Mammary epithelial cell (primary cell): ENCODE data around the gene COL4A2.

Experiments used
- EZH2 ChIP-seq: IDR thresholded peaks from 2 replicates; pipeline ENCODE4 v1.6.1; 2012; ENCODE audit warnings: low read length, inconsistent platforms, borderline replicate concordance
- TF ChIP-seq, protein P1 (sequence below), 2 donors: IDR thresholded peaks in 1 of 2; conservative IDR thresholded peaks in 1 of 2; 2 replicates each; pipeline ENCODE4 v1.5.1; 2011 to 2012; ENCODE audit warnings: inconsistent platforms in 2 of 2, low read length in 2 of 2, mild to moderate bottlenecking in 2 of 2, control low read depth in 1 of 2, low read depth in 1 of 2; ENCODE audit not compliant: insufficient read depth in 1 of 2; ENCODE audit errors: extremely low read depth in 1 of 2

DNA sequence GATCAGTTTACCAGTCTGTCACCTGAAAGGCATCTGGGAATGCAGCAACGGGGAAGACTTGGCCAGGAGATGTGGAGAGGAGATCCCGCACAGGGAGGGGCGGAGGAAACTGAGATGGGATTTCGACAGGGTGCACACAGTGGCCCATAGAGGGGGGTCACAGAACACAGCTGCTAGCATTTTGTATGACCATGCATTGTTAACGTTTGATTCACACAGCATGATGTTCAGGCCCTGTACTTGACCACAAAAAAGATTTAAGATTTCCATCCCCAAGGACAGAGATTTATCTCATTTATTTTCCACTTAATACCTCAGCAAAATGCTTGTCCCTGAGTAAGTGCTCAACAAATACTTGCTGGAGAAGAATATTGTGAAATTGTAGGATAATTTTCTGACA is 191.2 kb downstream of the COL4A2 start:
- TF ChIP-seq, protein P1, sequence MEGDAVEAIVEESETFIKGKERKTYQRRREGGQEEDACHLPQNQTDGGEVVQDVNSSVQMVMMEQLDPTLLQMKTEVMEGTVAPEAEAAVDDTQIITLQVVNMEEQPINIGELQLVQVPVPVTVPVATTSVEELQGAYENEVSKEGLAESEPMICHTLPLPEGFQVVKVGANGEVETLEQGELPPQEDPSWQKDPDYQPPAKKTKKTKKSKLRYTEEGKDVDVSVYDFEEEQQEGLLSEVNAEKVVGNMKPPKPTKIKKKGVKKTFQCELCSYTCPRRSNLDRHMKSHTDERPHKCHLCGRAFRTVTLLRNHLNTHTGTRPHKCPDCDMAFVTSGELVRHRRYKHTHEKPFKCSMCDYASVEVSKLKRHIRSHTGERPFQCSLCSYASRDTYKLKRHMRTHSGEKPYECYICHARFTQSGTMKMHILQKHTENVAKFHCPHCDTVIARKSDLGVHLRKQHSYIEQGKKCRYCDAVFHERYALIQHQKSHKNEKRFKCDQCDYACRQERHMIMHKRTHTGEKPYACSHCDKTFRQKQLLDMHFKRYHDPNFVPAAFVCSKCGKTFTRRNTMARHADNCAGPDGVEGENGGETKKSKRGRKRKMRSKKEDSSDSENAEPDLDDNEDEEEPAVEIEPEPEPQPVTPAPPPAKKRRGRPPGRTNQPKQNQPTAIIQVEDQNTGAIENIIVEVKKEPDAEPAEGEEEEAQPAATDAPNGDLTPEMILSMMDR (conservative IDR thresholded peaks at IDR 0.05 in 1 of 2, IDR thresholded peaks at IDR 0.05 in 1 of 2; ENCODE audit: extremely low read depth in 1 of 2, insufficient read depth in 1 of 2, low read depth in 1 of 2, low read length in 2 of 2): no peak
- no peak for TF ChIP-seq EZH2
